Osteoblast (primary cell): ENCODE measurements around the gene OR2S2. TPM values are rescaled to one million over a fixed set of nuclear protein-coding genes. Genes with fewer than 3 reads are reported as not detected.

ENCODE experiments used
- DNase-seq: peaks from one replicate; pipeline ENCODE4 v3.0.0; 2011; ENCODE audit warnings: low spot score, mixed read lengths; ENCODE audit not compliant: insufficient read length; ENCODE audit errors: missing footprints
- H2AFZ ChIP-seq: 2 replicates; pipeline ENCODE4 v1.6.0; 2011; ENCODE audit warnings: mild to moderate bottlenecking, low read length
- H3K27ac ChIP-seq: 2 replicates; pipeline ENCODE4 v1.5.1; 2011; ENCODE audit warnings: mild to moderate bottlenecking, low read depth, low read length, moderate library complexity
- H3K27me3 ChIP-seq: 2 replicates; pipeline ENCODE4 v1.6.0; 2012; ENCODE audit warnings: mild to moderate bottlenecking, control low read depth, inconsistent platforms, low read length, moderate library complexity; ENCODE audit not compliant: insufficient read depth
- H3K36me3 ChIP-seq: 2 replicates; pipeline ENCODE4 v1.5.1; 2011; ENCODE audit warnings: mild to moderate bottlenecking, low read length, control low read depth, moderate library complexity; ENCODE audit not compliant: insufficient read depth
- H3K4me1 ChIP-seq: 2 replicates; pipeline ENCODE4 v1.5.1; 2011; ENCODE audit warnings: mild to moderate bottlenecking, low read length, control low read depth, moderate library complexity; ENCODE audit not compliant: insufficient read depth
- H3K4me2 ChIP-seq: 2 replicates; pipeline ENCODE4 v1.6.0; 2011; ENCODE audit warnings: mild to moderate bottlenecking, low read length; ENCODE audit not compliant: insufficient read depth
- H3K4me3 ChIP-seq: fragments of 200-600 bp; sonication (generic); 3 replicates; pipeline ENCODE4 v1.5.1; 2012; ENCODE audit warnings: mild to moderate bottlenecking, low read length, inconsistent platforms; ENCODE audit not compliant: insufficient read depth
- H3K79me2 ChIP-seq: 2 replicates; pipeline ENCODE4 v1.6.0; 2012; ENCODE audit warnings: mild to moderate bottlenecking, low read length, control low read depth, inconsistent platforms; ENCODE audit not compliant: insufficient read depth
- H3K9me3 ChIP-seq: 2 replicates; pipeline ENCODE4 v1.5.1; 2011; ENCODE audit warnings: low read depth, low read length, control low read depth
- H4K20me1 ChIP-seq: 2 replicates; pipeline ENCODE4 v1.6.0; 2012; ENCODE audit warnings: mild to moderate bottlenecking, low read length, control low read depth; ENCODE audit not compliant: insufficient read depth
- CTCF ChIP-seq: IDR thresholded peaks from 2 replicates; pipeline ENCODE4 v1.5.1; 2011; ENCODE audit warnings: mild to moderate bottlenecking, low read depth, low read length, moderate library complexity; ENCODE audit errors: extremely low read depth
- total RNA-seq: library from RNA; depleted of rRNA; stranded (reverse); fragments of >200 nt; gene quantifications from 2 replicates; pipeline ENCODE4 v1.2.3, GENCODE V29; 2012

The OR2S2 gene
- total RNA-seq, 1 donor, result under 0.01 TPM

DNA sequence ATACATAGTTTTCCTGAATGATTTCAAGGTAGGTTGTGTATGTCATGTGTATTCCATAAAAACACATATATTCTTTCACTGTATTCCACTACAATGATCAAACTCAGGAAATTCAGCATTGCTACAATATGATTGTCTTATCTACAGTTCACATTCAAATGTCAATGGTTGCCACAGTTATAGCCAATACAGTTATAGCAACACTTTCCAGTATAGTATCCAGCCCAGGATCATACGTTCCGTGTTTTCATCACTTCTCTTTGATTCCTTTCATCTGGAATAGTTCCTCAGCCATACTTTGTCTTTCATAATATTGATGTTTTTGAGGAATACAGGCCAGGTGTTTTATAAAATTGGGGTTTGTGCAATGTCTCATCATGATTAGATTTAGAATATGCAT, 9.5 kb downstream of the OR2S2 start:
- Histone ChIP-seq H3K79me2 (no peaks in the 10 kb centered on the region), H3K4me1 (peaks cover 15% of the 10 kb centered on the region), H2AFZ (no peak overlapping the region), H3K4me2 (no peak overlapping the region), H4K20me1 (no peaks in the 10 kb centered on the region), H3K27ac (no peak overlapping the region), H3K27me3 (no peaks in the 10 kb centered on the region), H3K36me3 (no peaks in the 10 kb centered on the region), H3K9me3 (no peaks in the 10 kb centered on the region), H3K4me3 (no peak overlapping the region)
- TF ChIP-seq CTCF, result no peak
- DNase-seq, result no peak

GRCh38 chr9:35945341-35946018, 12.5 kb downstream of the OR2S2 start:
- Histone ChIP-seq H3K27ac (peak overlapping the region; percentile 15), H2AFZ (peak overlapping the region; percentile 31), H4K20me1 (no peaks in the 10 kb centered on the region), H3K27me3 (no peaks in the 10 kb centered on the region), H3K4me3 (no peak overlapping the region), H3K4me2 (peak overlapping the region; percentile 35), H3K36me3 (no peaks in the 10 kb centered on the region), H3K4me1 (peaks cover 5% of the 10 kb centered on the region), H3K9me3 (no peaks in the 10 kb centered on the region), H3K79me2 (no peaks in the 10 kb centered on the region)
- TF ChIP-seq CTCF, result peak; percentile 97
- DNase-seq, result no peak

DNA sequence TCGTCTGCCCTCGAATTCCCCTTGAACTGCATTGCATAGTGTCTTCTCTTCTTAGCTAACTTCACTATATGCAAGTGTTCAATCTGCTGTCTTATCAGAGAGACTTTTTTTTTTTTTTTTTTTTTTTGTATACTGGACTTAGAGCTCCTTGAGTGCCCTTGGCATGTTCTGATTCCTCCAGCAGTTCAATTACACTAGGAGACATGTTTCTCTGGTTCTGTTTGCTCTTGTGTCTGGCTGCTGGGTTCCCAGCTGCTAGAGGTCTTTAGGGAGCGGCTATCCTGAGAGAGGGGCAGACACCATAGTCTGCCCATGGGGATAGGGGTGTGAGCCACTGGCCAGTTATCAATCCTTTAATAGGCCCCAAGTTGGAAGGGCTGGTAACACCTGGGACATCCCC, 13.1 kb downstream of the OR2S2 start:
- Histone ChIP-seq H3K4me2 (no peak overlapping the region), H3K27me3 (no peaks in the 10 kb centered on the region), H2AFZ (peak overlapping the region; percentile 31), H4K20me1 (no peaks in the 10 kb centered on the region), H3K79me2 (no peaks in the 10 kb centered on the region), H3K4me3 (no peak overlapping the region), H3K9me3 (no peaks in the 10 kb centered on the region), H3K36me3 (no peaks in the 10 kb centered on the region), H3K4me1 (peaks cover 5% of the 10 kb centered on the region), H3K27ac (peak overlapping the region; percentile 15)
- no peak for TF ChIP-seq CTCF
- DNase-seq, result no peak

GRCh38 chr9:35944173-35944572, 13.8 kb downstream of the OR2S2 start:
- Histone ChIP-seq H4K20me1 (no peaks in the 10 kb centered on the region), H3K36me3 (no peaks in the 10 kb centered on the region), H2AFZ (peak overlapping the region; percentile 19), H3K27me3 (no peaks in the 10 kb centered on the region), H3K79me2 (no peaks in the 10 kb centered on the region), H3K27ac (no peak overlapping the region), H3K4me2 (no peak overlapping the region), H3K9me3 (no peaks in the 10 kb centered on the region), H3K4me3 (no peak overlapping the region), H3K4me1 (peaks cover 5% of the 10 kb centered on the region)
- no peak for DNase-seq
- no peak for TF ChIP-seq CTCF
